Adipocyte (in vitro differentiated cells): ENCODE measurements around the gene FBXO48.
"Not testable (repeated sequence)": the region's sequence is repeated elsewhere in the genome, so short reads cannot be mapped to it uniquely, and the experiment has no call there.

Experiments
- DNase-seq: peaks from one replicate; pipeline ENCODE4 v3.0.0-alpha.2; 2015; ENCODE audit warnings: low read depth
- H3K27me3 ChIP-seq: replicated peaks from 2 replicates; pipeline ENCODE4 v1.7.0; 2013; ENCODE audit warnings: mild to moderate bottlenecking, low read length, moderate library complexity; ENCODE audit not compliant: control insufficient read depth, insufficient read depth
- H3K36me3 ChIP-seq: 2 replicates; pipeline ENCODE4 v1.7.0; 2013; ENCODE audit warnings: low read length, mild to moderate bottlenecking, moderate library complexity; ENCODE audit not compliant: control insufficient read depth, insufficient read depth, severe bottlenecking
- H3K4me1 ChIP-seq: 2 replicates; pipeline ENCODE4 v1.7.0; 2013; ENCODE audit warnings: mild to moderate bottlenecking, low read length, moderate library complexity; ENCODE audit not compliant: control insufficient read depth, insufficient read depth
- H3K4me3 ChIP-seq: 2 replicates; pipeline ENCODE4 v1.7.0; 2013; ENCODE audit warnings: mild to moderate bottlenecking, low read length, moderate library complexity
- H3K9ac ChIP-seq: 2 replicates; pipeline ENCODE4 v1.7.0; 2013; ENCODE audit warnings: mild to moderate bottlenecking, low read length, moderate library complexity
- H3K9me3 ChIP-seq: 2 replicates; pipeline ENCODE4 v1.7.0; 2013; ENCODE audit warnings: mild to moderate bottlenecking, low read length, moderate library complexity; ENCODE audit not compliant: control insufficient read depth

FBXO48 gene

GRCh38 chr2:68453761-68454360 is 13.2 kb downstream of the FBXO48 start:
- no peak for DNase-seq
- no peak overlapping the region for H3K4me3 ChIP-seq

GRCh38 chr2:68452158-68452900 is 14.8 kb downstream of the FBXO48 start:
- Histone ChIP-seq H3K9ac (no peak overlapping the region), H3K9me3 (no peaks in the 10 kb centered on the region), H3K4me1 (no peaks in the 10 kb centered on the region), H3K36me3 (no peaks in the 10 kb centered on the region), H3K27me3 (no peaks in the 10 kb centered on the region), H3K4me3 (no peak overlapping the region)
- no peak for DNase-seq

More at GRCh38 chr2:68453761-68454360, 13.2 kb downstream of the FBXO48 start:
- Histone ChIP-seq H3K36me3 (no peaks in the 10 kb centered on the region), H3K9ac (no peak overlapping the region), H3K4me1 (peaks cover 4% of the 10 kb centered on the region), H3K27me3 (no peaks in the 10 kb centered on the region), H3K9me3 (no peaks in the 10 kb centered on the region)

GRCh38 chr2:68448671-68449653 is 18.1 kb downstream of the FBXO48 start:
- H3K4me3 ChIP-seq = no peak overlapping the region
- no peaks in the 10 kb centered on the region for H3K36me3 ChIP-seq
- no peaks in the 10 kb centered on the region for H3K4me1 ChIP-seq
- H3K9me3 ChIP-seq = no peaks in the 10 kb centered on the region
- H3K27me3 ChIP-seq = no peaks in the 10 kb centered on the region
- no peak overlapping the region for H3K9ac ChIP-seq
- no peak for DNase-seq

GRCh38 chr2:68447118-68447517 is 20.0 kb downstream of the FBXO48 start:
- Histone ChIP-seq H3K4me1 (no peaks in the 10 kb centered on the region), H3K9ac (no peak overlapping the region), H3K9me3 (no peaks in the 10 kb centered on the region), H3K36me3 (no peaks in the 10 kb centered on the region), H3K27me3 (no peaks in the 10 kb centered on the region), H3K4me3 (no peak overlapping the region)
- no peak for DNase-seq

GRCh38 chr2:68446425-68446824 is 20.7 kb downstream of the FBXO48 start:
- not testable (repeated sequence) for H3K9me3 ChIP-seq, H3K9ac ChIP-seq, H3K36me3 ChIP-seq, DNase-seq, H3K4me1 ChIP-seq, H3K27me3 ChIP-seq, H3K4me3 ChIP-seq

- Histone ChIP-seq H3K9me3 (no peaks in the 10 kb centered on the region), H3K4me1 (peaks cover 13% of the 10 kb centered on the region), H3K27me3 (no peaks in the 10 kb centered on the region), H3K36me3 (no peaks in the 10 kb centered on the region), H3K4me3 (no peak overlapping the region), H3K9ac (no peak overlapping the region)
- no peak for DNase-seq
Observed at GRCh38 chr2:68441994-68442322, 25.1 kb downstream of the FBXO48 start.

- H3K9me3 ChIP-seq = no peaks in the 10 kb centered on the region
- H3K4me3 ChIP-seq = no peak overlapping the region
- H3K36me3 ChIP-seq = no peaks in the 10 kb centered on the region
- peak overlapping the region; percentile 18 for H3K9ac ChIP-seq
- H3K27me3 ChIP-seq = no peaks in the 10 kb centered on the region
- peak; percentile 98 for DNase-seq
- H3K4me1 ChIP-seq = peaks cover 19% of the 10 kb centered on the region
Observed at GRCh38 chr2:68441179-68441993, 25.7 kb downstream of the FBXO48 start.

- Histone ChIP-seq H3K4me3 (no peak overlapping the region), H3K4me1 (peaks cover 36% of the 10 kb centered on the region), H3K36me3 (no peaks in the 10 kb centered on the region), H3K9me3 (no peaks in the 10 kb centered on the region), H3K9ac (no peak overlapping the region), H3K27me3 (no peaks in the 10 kb centered on the region)
- DNase-seq = no peak
Observed at GRCh38 chr2:68438455-68439303, 28.4 kb downstream of the FBXO48 start.

GRCh38 chr2:68436270-68436669 is 30.8 kb downstream of the FBXO48 start:
- Histone ChIP-seq H3K9me3 (no peaks in the 10 kb centered on the region), H3K9ac (peak overlapping the region; percentile 37), H3K36me3 (no peaks in the 10 kb centered on the region), H3K27me3 (no peaks in the 10 kb centered on the region), H3K4me1 (peaks cover 38% of the 10 kb centered on the region), H3K4me3 (peak overlapping the region; percentile 50)
- DNase-seq = peak; percentile 30

GRCh38 chr2:68435615-68436014 is 31.5 kb downstream of the FBXO48 start:
- DNase-seq = peak; percentile 85
- H3K4me1 ChIP-seq = peaks cover 33% of the 10 kb centered on the region

More at GRCh38 chr2:68435615-68436014, 31.5 kb downstream of the FBXO48 start:
- Histone ChIP-seq H3K4me3 (peak overlapping the region; percentile 50), H3K9me3 (no peaks in the 10 kb centered on the region), H3K9ac (peak overlapping the region; percentile 37), H3K36me3 (no peaks in the 10 kb centered on the region), H3K27me3 (no peaks in the 10 kb centered on the region)
